Nephron (organoid): ENCODE results near the gene RBP3.

ENCODE experiments used
- H3K27ac Mint-ChIP-seq, 3 experiments: 2 replicates each; pipeline ENCODE4 v1.8.0; 2020; ENCODE audit warnings: mixed read lengths in 3 of 3, mild to moderate bottlenecking in 2 of 3, moderate library complexity in 1 of 3
- H3K27me3 Mint-ChIP-seq: 2 replicates; pipeline ENCODE4 v1.8.0; 2021; ENCODE audit warnings: low read depth, mild to moderate bottlenecking, moderate library complexity, mixed read lengths
- H3K36me3 Mint-ChIP-seq: 2 replicates; pipeline ENCODE4 v1.8.0; 2020; ENCODE audit warnings: low read depth, mixed read lengths
- H3K4me1 Mint-ChIP-seq: 2 replicates; pipeline ENCODE4 v1.8.0; 2020; ENCODE audit warnings: mixed read lengths
- H3K4me3 Mint-ChIP-seq, 3 experiments: 2 replicates each; pipeline ENCODE4 v1.8.0; 2020; ENCODE audit warnings: mild to moderate bottlenecking in 3 of 3, mixed read lengths in 3 of 3, moderate library complexity in 2 of 3
- H3K9me3 Mint-ChIP-seq: 2 replicates; pipeline ENCODE4 v1.8.0; 2020; ENCODE audit warnings: mixed read lengths
- CTCF ChIP-seq, 3 experiments: fragments of 200-600 bp; sonication (generic); IDR thresholded peaks; one replicate each; pipeline ENCODE4 v1.5.0; 2021; ENCODE audit warnings: antibody characterized with exemption in 3 of 3; ENCODE audit not compliant: unreplicated experiment in 3 of 3

The RBP3 gene

GRCh38 chr10:47320812-47321211, 27.4 kb upstream of the RBP3 start:
- no peak for TF ChIP-seq CTCF (IDR thresholded peaks at IDR 0.05; ENCODE audit: unreplicated experiment in 3 of 3)
- Mint-ChIP-seq H3K4me1 (no peaks in the 10 kb centered on the region), H3K27me3 (peaks cover 24% of the 10 kb centered on the region), H3K4me3 (no peak overlapping the region), H3K36me3 (no peaks in the 10 kb centered on the region), H3K9me3 (no peaks in the 10 kb centered on the region), H3K27ac (no peak overlapping the region)

GRCh38 chr10:47321521-47322195, 26.5 kb upstream of the RBP3 start:
- no peak overlapping the region for H3K27ac Mint-ChIP-seq
- H3K4me3 Mint-ChIP-seq = no peak overlapping the region
- H3K36me3 Mint-ChIP-seq = no peaks in the 10 kb centered on the region
- no peak for TF ChIP-seq CTCF (IDR thresholded peaks at IDR 0.05; ENCODE audit: unreplicated experiment in 3 of 3)
- no peaks in the 10 kb centered on the region for H3K9me3 Mint-ChIP-seq
- peaks cover 21% of the 10 kb centered on the region for H3K27me3 Mint-ChIP-seq
- no peaks in the 10 kb centered on the region for H3K4me1 Mint-ChIP-seq

- no peak for TF ChIP-seq CTCF (IDR thresholded peaks at IDR 0.05; ENCODE audit: unreplicated experiment in 3 of 3)
- Mint-ChIP-seq H3K4me3 (no peak within 1 kb of the TSS), H3K9me3 (no peaks in the 10 kb centered on the region), H3K27ac (no peak within 1 kb of the TSS), H3K36me3 (no peaks in the 10 kb centered on the region), H3K27me3 (peaks cover 21% of the 10 kb centered on the region), H3K4me1 (no peaks in the 10 kb centered on the region)
Measured at GRCh38 chr10:47322300-47323061, 25.7 kb upstream of the RBP3 start, which contains the start of gene GDF2. GDF2 (plus strand) TSS chr10:47322454; CDS start chr10:47322669, 215 bp downstream.

- Mint-ChIP-seq H3K4me1 (no peaks in the 10 kb centered on the region), H3K9me3 (no peaks in the 10 kb centered on the region), H3K4me3 (no peak overlapping the region), H3K27ac (no peak overlapping the region), H3K27me3 (peaks cover 21% of the 10 kb centered on the region), H3K36me3 (no peaks in the 10 kb centered on the region)
- no peak for TF ChIP-seq CTCF (IDR thresholded peaks at IDR 0.05; ENCODE audit: unreplicated experiment in 3 of 3)
Measured at GRCh38 chr10:47323087-47323486, 25.1 kb upstream of the RBP3 start.

- H3K27me3 Mint-ChIP-seq = peaks cover 21% of the 10 kb centered on the region
- H3K9me3 Mint-ChIP-seq = no peaks in the 10 kb centered on the region
- TF ChIP-seq CTCF (IDR thresholded peaks at IDR 0.05; ENCODE audit: unreplicated experiment in 3 of 3) = no peak
- no peaks in the 10 kb centered on the region for H3K4me1 Mint-ChIP-seq
- H3K36me3 Mint-ChIP-seq = no peaks in the 10 kb centered on the region
- no peak overlapping the region for H3K4me3 Mint-ChIP-seq
- no peak overlapping the region for H3K27ac Mint-ChIP-seq
Measured at GRCh38 chr10:47323636-47324296, 24.4 kb upstream of the RBP3 start.
